OCI-LY7 (cell line): Measurements from ENCODE around the gene CABLES1. TPM values are rescaled to one million over a fixed set of nuclear protein-coding genes. Genes with fewer than 3 reads are reported as not detected.

Experiments
- BruUV-seq: library from RNA; stranded (reverse); fragments of 400-500 nt; replicated peaks from 2 replicates; lab custom pipeline; 2021; lab: Mats Ljungman, UMichigan
- CTCF ChIA-PET: fragments of 300-600 bp; sonication (Branson Sonifier 250); formaldehyde crosslinking; loops from one replicate; lab custom pipeline; 2022; ENCODE audit warnings: antibody characterized with exemption; ENCODE audit not compliant: unreplicated experiment; lab: Charles Lee
- POLR2A ChIA-PET: fragments of 300-600 bp; sonication (Branson Sonifier 250); formaldehyde crosslinking; loops from one replicate; lab custom pipeline; 2022; ENCODE audit warnings: antibody characterized with exemption; lab: Charles Lee
- DNase-seq: peaks from one replicate; pipeline ENCODE4 v3.0.0-alpha.2; 2015; ENCODE audit warnings: low spot score
- H2AFZ ChIP-seq: fragments of 200-600 bp; sonication (generic), shearing (Covaris generic); 2 replicates; pipeline ENCODE4 v1.6.1; 2014; ENCODE audit warnings: mild to moderate bottlenecking, antibody characterized with exemption, low read length, moderate library complexity
- H3K27ac ChIP-seq: fragments of 200-600 bp; sonication (generic); 2 replicates; pipeline ENCODE4 v1.5.1; 2014; ENCODE audit warnings: mixed run types, low read depth, mild to moderate bottlenecking, moderate library complexity, low read length, inconsistent platforms; ENCODE audit not compliant: poor library complexity, severe bottlenecking
- H3K36me3 ChIP-seq: fragments of 200-600 bp; sonication (generic); 2 replicates; pipeline ENCODE4 v1.6.1; 2014; ENCODE audit warnings: mild to moderate bottlenecking, antibody characterized with exemption, low read length, moderate library complexity, mixed read lengths; ENCODE audit not compliant: insufficient read depth
- H3K4me1 ChIP-seq: fragments of 200-600 bp; sonication (generic); 2 replicates; pipeline ENCODE4 v1.5.1; 2014; ENCODE audit warnings: mild to moderate bottlenecking, low read length; ENCODE audit not compliant: insufficient read depth, poor library complexity, severe bottlenecking
- H3K4me2 ChIP-seq: fragments of 200-600 bp; sonication (generic); 2 replicates; pipeline ENCODE4 v1.6.1; 2014; ENCODE audit warnings: mild to moderate bottlenecking, low read length
- H3K4me3 ChIP-seq: fragments of 200-600 bp; sonication (generic); 2 replicates; pipeline ENCODE4 v1.5.1; 2014; ENCODE audit warnings: mild to moderate bottlenecking, low read depth, low read length; ENCODE audit not compliant: poor library complexity, severe bottlenecking
- H3K79me2 ChIP-seq: fragments of 200-600 bp; sonication (generic); 2 replicates; pipeline ENCODE4 v1.6.1; 2016; ENCODE audit warnings: low read depth, mild to moderate bottlenecking, low read length, moderate library complexity, mixed read lengths; ENCODE audit not compliant: insufficient read depth
- H3K9me2 ChIP-seq: fragments of 200-600 bp; sonication (generic); 2 replicates; pipeline ENCODE4 v1.6.1; 2016; ENCODE audit warnings: mild to moderate bottlenecking, low read length, mixed read lengths; ENCODE audit not compliant: insufficient read depth
- H3K9me3 ChIP-seq: fragments of 200-600 bp; sonication (generic); 2 replicates; pipeline ENCODE4 v1.6.1; 2014; ENCODE audit warnings: mild to moderate bottlenecking, mixed run types, low read length, mixed read lengths
- H4K20me1 ChIP-seq: fragments of 200-600 bp; sonication (generic); 2 replicates; pipeline ENCODE4 v1.6.1; 2014; ENCODE audit warnings: mild to moderate bottlenecking, antibody characterized with exemption, low read length, moderate library complexity, mixed read lengths; ENCODE audit not compliant: insufficient read depth
- EZH2phosphoT487 ChIP-seq: fragments of 200-600 bp; sonication (generic); IDR thresholded peaks from 2 replicates; pipeline ENCODE4 v1.6.1; 2018; ENCODE audit warnings: low read depth, borderline replicate concordance, mild to moderate bottlenecking, mixed run types, antibody characterized with exemption, low read length, moderate library complexity, mixed read lengths
- intact Hi-C: fragments of 100-400 bp; cut with micrococcal nuclease; formaldehyde crosslinking; loops from one replicate; pipeline ENCODE4 v1.10.0; 2022; ENCODE audit not compliant: unreplicated experiment
- total RNA-seq, 2 experiments: library from RNA; depleted of rRNA in 1 of 2; stranded (reverse); fragments of >200 nt in 1 of 2; shearing (Covaris generic) in 1 of 2; gene quantifications; 2 replicates each; pipeline ENCODE4 v1.2.3, GENCODE V29; 2014 to 2022
- TF ChIP-seq, protein P1 (sequence below): fragments of 200-600 bp; sonication (generic); conservative IDR thresholded peaks from 2 replicates; pipeline ENCODE4 v1.5.1; 2014; ENCODE audit warnings: mild to moderate bottlenecking, antibody characterized with exemption, low read length, moderate library complexity, mixed read lengths

CABLES1 gene
- total RNA-seq, 2 experiments from 2014 or later, result 20.6 to 28.7 TPM

DNA sequence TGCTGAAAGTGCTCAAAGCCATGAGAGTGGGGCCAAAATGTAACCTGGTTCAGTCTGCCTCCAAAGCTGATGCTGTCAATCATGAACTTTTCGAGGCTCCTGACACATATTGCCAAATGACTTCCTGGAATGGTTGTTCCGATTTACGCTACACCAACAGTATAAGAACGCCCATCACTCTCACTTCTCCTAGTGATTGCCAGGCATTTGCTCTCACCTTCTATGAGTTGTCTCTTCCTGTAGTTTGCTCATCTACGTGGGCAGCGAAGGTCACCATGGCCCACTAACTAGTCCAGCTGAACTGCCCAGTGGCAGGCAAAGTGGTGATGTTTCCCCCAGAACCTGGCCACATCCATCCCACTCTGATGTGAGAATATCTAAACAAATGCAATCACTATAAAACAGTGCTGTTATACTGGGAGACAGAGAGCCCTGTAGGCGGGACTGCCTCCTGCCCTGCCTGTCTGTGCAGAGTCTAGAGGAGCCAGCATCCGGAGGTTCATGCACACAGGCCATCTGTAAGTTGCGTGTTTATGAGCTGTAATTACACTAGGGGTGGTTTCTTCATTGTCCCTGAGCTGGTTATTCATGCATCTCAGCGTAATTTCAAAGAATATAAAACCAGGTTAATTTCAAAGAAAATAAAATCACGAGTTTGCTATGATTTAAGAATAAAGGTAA is 8.8 kb upstream of the CABLES1 start:
- intact Hi-C loops, result no loop called here
- no peaks in the 10 kb centered on the region for H3K79me2 ChIP-seq
- ChIA-PET POLR2A (interaction anchor here (0.5 to 1.3 kb wide), 4 partner anchors 10 to 1321 kb away, joined by 3 to 5 read pairs (median 4); no protein-coding TSS in a partner anchor), CTCF (no interaction called here)
- H3K4me1 ChIP-seq, result peaks cover 15% of the 10 kb centered on the region
- no peak overlapping the region for H3K4me2 ChIP-seq
- H3K9me3 ChIP-seq, result no peaks in the 10 kb centered on the region
- no peaks in the 10 kb centered on the region for H3K36me3 ChIP-seq
- no peaks in the 10 kb centered on the region for H3K9me2 ChIP-seq
- no peak for TF ChIP-seq EZH2phosphoT487
- TF ChIP-seq, protein P1, sequence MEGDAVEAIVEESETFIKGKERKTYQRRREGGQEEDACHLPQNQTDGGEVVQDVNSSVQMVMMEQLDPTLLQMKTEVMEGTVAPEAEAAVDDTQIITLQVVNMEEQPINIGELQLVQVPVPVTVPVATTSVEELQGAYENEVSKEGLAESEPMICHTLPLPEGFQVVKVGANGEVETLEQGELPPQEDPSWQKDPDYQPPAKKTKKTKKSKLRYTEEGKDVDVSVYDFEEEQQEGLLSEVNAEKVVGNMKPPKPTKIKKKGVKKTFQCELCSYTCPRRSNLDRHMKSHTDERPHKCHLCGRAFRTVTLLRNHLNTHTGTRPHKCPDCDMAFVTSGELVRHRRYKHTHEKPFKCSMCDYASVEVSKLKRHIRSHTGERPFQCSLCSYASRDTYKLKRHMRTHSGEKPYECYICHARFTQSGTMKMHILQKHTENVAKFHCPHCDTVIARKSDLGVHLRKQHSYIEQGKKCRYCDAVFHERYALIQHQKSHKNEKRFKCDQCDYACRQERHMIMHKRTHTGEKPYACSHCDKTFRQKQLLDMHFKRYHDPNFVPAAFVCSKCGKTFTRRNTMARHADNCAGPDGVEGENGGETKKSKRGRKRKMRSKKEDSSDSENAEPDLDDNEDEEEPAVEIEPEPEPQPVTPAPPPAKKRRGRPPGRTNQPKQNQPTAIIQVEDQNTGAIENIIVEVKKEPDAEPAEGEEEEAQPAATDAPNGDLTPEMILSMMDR, result no peak
- no peak overlapping the region for H3K4me3 ChIP-seq
- DNase-seq, result no peak
- no peak overlapping the region for H3K27ac ChIP-seq
- H4K20me1 ChIP-seq, result no peaks in the 10 kb centered on the region
- BruUV-seq, result no TSS peak
- H2AFZ ChIP-seq, result no peak overlapping the region

DNA sequence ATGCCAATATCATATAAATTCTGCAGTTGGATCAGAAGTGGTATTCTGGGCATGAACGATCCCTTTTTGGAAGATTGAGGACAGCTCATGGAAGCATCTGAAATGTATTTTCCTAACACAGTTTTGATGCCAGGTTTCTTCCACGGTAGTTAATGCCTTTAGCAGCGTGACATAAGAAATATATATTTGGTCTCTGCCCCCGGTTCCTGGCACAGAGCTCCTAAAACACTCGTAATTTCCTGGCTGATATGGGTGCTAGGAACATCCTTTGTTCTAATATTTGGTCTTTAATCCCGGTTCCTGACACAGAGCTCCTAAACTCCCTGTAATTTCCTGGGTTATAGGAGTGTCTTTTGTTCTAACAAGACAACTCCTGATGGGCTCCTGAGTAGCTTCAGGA is 8.2 kb upstream of the CABLES1 start:
- H3K9me2 ChIP-seq, result no peaks in the 10 kb centered on the region
- TF ChIP-seq, protein P1, result no peak
- TF ChIP-seq EZH2phosphoT487, result no peak
- DNase-seq, result no peak
- POLR2A ChIA-PET, result interaction anchor here (1.0 to 1.3 kb wide), 2 partner anchors 11 to 1321 kb away, joined by 3 to 5 read pairs; no protein-coding TSS in a partner anchor
- no peak overlapping the region for H3K27ac ChIP-seq
- H4K20me1 ChIP-seq, result no peaks in the 10 kb centered on the region
- H3K4me1 ChIP-seq, result peaks cover 20% of the 10 kb centered on the region
- no peaks in the 10 kb centered on the region for H3K79me2 ChIP-seq
- H3K4me3 ChIP-seq, result no peak overlapping the region
- no peaks in the 10 kb centered on the region for H3K9me3 ChIP-seq
- H2AFZ ChIP-seq, result no peak overlapping the region
- CTCF ChIA-PET, result no interaction called here
- intact Hi-C loops, result no loop called here
- H3K36me3 ChIP-seq, result no peaks in the 10 kb centered on the region
- no TSS peak for BruUV-seq
- H3K4me2 ChIP-seq, result no peak overlapping the region
